Measurements from ENCODE around the gene TSC22D3.

The TSC22D3 gene

DNA sequence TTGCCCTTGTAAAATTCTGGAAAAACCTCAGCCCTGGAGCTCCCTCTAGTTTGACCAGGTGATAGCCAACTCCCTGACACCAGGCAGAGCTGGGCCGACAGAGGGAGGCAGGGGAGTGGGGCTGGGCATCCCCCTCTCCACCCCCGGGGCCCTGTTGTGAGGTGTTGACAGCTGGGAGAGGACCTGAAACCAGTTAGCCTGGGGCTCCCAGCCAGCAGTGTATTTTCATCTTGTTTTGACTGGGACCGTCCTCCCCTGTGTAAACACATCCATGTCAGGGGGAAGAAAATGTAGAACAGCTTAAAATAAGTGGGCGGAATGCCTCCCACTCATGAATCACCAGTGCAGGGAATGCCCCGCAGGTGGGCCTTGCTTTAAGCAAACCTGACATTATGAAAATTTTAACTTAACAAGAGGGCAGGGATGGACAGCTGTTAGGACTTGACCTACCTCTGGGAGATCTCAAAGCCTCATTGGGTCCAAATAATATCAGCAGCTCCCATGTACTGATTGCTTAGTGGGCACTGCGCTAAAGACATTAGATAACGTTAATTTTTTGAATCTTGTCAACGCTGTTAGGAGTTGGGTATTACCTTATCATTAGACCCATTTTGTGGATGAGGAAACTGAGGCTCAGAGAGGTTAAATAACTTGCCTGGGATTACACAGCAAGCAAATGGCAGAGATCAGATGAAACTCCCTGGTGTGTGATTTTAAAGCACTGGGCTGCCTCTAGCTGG lies 45.9 kb downstream of the TSC22D3 start:
- no peak for DNase-seq

DNA sequence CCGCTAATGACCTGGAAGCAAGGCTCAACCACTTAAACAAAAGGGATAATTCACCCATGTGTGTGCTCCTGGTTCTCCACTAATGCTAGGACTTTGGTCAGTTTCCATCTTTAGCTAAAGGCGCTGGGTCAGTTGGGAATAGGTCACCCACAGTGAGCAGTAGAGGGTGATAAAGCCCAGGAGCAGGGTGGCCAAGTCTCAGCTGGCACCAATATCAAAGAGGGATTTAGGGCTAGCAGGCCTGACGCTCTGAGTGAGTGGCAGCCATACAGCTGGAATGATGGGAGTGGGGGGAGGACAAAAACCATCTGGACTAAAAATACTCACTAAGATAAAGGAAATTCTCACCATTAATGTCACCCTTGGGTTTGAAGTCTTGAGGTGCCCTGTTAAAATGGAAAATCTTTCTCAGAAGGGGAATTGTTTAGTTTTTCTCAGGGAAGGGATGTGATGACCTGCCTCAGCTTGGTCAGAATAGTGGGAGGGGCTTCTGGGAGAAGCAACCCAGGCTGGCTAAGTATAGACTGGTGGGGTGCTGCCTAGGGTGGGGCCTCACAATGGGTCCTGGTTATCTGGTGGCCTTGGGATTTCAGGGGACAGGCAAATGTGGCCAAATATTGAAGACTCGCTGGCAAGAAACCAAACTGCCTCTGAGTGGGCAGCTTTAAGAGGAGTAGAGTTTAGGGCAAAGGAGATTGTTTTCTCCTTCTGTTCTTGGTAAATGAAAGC lies 47.1 kb downstream of the TSC22D3 start:
- peak; percentile 63 for DNase-seq

DNA sequence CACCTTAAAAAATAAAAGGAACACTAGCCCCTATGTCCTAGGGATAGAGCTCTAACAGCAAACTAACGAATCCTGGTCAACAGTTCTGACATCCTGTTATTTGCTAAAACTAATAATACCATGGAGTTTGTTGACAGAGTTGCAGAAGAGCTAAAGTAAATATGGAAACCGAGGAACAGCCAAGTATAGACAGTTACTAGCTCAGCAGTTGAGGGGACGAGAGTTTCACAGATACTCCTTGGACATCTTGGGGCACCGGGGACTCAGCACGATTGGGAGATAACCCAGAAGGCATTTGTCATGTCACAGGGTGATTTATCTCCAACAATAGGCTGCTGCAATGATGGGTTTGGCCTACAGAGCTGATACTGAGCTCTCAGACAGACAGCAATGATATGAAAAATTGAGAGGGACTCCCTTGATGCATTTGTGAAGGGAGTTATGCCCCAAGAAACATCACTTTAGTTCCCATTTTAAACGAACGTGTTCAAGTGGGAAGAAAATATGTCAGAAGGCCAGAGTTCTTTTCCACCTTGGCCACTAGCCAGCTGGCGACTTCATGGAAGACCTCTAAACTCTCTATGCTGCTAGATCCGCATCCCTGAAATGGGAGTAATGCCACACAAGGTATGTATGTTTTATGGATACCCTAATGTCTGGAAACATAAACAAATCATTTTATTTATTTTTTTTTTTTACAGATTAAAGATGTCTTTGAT lies 48.6 kb downstream of the TSC22D3 start:
- DNase-seq, result no peak

DNA sequence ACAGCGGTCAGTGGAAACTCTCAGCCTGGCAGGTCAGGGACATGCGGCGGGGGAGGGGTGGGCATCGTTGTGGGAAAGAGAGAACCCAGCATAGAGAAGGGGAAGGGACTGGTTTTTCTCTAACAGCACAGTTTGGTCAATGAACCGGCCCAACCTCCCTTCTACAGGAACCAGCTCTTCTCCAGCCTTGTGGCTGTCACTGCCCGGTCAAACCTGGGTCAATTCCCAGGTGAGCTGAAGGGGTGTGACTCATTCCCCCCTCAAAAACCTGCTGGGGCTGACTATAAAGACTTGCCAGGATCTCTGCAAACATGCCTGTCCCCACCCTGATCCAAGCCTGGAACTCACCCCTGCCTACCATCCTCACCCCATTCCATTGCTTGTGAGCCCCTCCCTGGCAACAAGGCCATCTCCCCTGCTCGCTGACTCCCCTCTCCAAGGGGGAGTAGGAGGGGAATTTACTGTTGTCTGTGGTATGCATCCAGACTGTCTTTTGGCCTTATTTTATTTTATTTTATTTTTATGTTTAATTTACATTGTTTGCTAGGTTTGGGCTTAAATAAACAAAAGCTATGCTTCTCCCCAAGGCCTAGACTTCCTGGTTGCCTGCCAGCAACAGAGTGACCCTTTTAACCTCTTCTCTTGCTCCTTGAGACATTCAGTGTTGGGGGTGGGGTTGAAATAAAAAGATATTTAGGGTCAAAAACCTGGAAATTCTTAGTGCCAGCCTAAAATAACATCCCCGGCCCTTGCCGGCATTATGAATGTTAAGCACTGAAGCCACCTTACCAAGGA lies 49.6 kb downstream of the TSC22D3 start:
- DNase-seq, result no peak

DNA sequence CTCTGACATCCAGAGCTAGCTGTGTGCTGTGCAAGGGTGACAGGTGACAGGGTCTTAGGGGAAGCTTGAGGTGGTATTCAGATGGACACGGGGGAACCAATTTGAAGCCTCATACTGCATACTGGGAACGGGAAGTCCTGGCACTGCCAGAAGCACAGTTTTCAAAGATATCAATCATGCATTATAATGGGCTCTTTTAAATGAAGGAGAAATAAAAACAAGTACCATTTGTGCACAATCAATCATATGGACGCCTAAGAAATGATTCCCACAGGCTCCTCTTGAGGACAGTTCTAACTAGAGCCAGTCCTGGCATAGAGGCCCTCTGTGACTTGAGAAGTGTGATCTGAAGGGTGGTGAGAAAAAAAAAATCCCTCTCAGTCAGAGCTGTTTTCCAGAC lies 50.9 kb downstream of the TSC22D3 start:
- DNase-seq, result no peak

DNA sequence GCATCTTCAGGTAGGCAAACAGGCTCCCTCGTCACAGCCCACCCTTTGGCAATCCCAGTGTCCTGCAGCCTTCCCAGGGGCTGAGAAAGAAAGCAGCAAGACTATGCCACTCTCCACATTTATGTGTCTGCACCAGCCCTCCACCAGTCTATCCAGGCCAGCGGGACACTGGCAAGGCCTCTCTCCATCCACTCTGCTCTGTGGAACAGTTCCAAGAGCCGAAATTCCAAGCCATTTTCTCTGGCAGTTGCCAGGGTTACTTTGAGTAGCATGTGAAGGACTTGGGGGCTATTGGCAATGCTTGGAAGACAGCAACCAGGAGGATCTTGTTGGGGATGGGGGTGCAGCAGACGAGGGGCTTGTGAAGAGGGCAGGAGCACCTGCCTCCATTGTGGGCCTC lies 52.1 kb downstream of the TSC22D3 start:
- DNase-seq, result no peak

DNA sequence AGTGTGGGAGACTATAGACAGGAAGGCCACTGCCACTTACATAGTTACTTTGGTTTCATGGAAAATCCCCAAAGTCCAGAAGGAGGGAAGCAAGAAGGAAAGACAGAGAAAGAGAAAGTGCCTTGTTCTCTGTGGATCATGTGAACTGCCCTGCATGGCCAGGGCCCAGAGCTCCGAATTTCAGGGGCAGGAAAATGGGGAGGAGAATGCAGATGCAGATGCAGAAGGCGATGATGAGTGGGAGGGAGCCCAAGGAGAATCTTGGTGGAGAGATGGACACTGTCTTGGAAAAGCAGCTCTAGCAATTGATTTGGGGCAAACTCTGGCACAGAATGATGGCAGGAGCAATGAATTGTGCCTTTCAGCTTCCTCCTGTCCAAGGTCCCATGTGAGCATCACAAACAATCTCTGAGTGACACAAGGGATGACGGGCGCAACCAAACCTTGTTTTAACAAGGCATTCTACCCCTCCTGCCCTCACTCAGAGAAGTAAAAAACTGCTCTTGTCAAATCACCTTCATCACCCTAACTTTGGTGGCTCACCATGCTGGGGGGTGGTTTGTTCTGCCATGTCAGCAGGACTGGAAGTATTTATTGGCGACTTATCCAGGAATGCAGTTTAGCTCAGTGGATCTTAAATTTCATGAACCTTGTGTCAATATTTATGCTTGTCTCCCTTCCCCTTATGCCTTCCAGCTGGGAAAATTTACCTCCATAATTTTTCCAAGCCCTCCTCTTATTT lies 53.5 kb downstream of the TSC22D3 start:
- no peak for DNase-seq

DNA sequence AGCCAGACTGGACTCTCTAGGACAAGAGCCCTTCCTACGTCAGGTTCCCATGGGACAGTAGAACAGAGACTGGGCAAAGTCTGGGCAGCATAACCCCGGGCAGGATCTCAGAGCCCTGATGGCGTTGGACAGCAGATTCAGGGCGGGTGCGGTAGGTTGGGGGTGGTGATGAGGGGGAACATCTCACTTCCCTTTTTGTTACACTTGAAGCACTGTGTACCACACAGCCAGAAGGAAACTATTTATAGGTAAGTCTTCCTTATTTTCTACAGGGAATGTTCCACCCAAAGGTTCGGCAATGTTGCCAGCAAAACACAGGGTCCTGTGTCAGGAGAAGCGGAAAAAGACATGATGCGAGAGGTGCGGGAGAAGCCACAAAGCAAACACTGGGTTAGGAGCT lies 54.3 kb downstream of the TSC22D3 start:
- DNase-seq, result no peak

DNA sequence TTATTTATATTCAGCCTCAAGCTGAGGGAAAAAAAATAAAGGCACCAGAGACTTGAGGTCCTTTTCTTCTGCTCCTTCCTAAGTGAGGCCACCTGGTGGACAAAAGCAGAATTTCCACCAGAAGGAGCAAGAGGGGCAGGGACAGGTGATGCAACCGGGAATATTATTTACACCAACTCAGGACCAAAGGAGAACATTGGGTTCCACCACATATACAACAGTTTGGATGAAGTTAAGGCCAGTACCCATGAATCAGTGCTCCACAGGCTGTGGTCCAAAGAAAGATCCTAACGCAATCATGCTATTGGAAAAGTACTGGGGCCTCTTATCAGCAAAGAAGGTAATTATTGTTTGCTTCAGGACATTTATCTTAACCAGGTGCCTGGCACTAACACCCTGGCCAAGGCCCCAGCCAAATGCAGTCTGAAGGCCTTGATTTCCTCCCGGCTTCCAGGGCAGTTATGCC lies 57.4 kb downstream of the TSC22D3 start:
- peak; percentile 37 for DNase-seq

DNA sequence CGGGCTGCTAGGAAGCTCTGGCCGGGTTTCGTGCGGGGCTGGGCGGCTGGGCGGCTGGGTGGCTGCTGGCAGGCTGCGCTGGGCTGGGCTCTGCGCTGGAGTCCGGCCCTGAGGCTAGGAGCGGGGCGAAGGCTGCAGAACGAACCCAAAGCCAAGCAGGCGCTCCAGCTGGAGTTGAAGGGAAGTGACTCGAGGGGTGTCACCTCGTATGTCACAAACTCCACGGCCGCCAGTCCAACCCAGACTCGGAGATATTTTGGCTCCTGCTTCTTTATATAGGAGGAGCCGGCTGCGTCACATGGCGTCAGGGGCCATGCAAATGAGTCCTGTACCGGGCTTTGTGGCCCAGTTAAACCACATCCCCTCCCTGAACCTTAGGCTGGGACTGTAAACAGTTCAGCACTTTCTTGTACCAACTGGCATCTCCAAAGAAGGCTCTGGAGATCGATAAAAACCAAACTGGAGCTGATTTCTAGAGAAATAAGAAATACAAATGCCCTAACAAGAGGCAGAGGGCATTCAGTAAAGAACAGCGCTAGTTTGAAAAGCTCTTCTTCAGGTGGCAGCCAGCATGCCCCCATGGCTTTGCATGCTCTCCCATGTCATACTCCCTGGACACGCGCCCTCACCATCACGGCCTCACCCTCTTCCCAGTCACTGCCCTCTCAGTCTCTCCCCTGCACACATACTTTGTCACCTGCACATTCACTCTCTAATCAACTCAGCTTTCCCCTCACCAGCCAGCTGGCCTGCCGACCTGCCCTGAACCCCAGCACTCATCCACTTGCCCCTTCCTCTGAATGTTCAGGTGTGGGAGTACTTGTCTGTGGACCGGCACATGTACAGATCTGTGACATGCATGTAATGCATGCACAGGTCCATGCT lies 58.5 kb downstream of the TSC22D3 start:
- no peak for DNase-seq

DNA sequence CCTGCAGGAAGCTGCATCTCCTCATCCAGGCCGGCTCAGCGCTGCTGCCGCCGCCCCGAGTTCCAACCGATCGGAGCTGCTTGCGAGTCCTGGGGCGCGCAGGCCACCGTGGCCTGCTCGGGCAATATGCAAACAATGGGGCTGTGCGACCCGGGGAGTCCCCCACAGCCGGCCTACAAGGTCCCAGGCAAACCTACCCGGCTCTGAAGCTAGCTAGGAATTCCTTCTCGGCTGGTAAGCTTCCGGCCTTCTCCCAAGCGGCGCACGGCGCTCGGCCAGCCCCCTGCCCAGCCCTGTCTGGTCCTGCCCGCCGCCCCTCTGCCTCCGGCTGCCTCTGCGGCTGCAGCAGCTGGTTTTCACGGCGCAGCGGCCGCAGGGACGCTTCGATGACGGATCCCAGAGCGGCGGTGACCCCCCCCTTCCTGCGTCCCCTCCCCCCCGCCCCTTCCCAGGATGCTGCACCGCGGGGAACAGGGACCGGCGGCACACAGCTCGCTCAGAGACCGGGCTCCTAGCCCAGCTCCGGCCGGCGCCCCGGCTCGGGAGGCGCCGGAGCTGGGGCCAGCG lies 59.4 kb downstream of the TSC22D3 start:
- DNase-seq, result no peak

DNA sequence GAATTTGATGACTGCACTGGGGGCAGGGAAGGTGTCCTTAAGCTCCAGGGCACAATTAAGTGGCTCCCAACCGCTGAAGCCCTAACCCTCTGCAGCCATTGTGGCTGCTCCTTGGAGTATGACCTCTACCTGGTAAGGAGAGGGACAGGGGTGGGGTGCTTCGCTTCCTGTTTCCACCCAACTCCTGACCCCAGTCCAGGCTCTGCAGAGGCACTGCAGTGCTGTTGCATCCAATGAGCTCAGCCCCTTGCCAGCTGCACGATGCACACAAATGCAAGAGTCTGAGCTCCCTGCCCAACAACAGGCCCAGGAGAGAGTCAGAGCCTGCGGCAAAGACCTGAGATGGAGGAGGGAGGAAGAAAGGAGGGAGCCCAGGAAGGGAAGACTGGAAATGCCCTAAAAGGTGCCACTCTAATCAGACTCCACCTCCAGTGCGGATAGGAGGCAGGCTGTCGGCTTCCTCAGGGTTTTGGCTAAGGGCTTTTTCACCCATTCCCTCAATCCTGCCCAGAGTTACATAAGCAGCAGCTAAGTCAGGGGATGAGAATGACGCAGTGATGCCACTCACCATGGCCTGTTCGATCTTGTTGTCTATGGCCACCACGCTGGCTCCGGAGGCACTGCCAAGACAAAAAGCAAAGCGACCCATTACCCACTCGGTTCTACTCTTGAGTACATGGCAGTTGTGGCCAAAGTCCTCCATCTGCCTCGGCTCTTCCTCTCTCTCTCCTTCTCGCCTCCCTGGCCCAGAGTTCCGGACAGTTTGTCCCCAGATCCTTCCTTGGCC lies 60.1 kb downstream of the TSC22D3 start:
- no peak for DNase-seq

DNA sequence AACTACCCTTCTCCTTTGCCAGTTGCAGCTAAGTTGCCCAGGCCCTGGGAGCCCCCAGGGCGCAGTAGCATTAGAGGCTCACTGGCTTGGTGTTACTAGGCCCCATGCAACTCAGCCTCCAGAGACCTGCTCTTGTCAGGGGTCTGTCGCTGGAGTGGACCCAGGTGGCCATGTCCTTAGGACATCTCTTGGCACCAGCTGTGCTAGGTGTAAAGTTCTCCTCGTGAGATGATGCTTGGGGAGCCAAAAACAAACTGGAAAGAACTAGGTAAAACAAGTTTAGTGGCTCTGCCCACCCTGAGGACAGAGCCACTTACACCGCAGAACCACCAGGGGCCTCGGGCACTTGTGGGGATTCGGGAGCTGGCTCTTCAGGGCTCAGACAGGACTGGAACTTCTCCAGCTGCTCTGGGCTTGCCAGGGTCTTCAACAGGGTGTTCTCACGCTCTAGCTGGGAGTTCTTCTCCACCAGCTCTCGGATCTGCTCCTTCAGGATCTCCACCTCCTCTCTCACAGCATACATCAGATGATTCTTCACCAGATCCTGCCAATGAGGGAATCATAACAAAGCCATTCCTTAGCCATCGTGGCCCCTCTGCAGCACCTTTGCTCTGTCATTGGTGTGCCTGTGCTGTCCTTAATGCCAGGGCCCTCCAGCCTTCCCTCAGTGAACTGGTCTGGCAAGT lies 61.2 kb downstream of the TSC22D3 start:
- no peak for DNase-seq

DNA sequence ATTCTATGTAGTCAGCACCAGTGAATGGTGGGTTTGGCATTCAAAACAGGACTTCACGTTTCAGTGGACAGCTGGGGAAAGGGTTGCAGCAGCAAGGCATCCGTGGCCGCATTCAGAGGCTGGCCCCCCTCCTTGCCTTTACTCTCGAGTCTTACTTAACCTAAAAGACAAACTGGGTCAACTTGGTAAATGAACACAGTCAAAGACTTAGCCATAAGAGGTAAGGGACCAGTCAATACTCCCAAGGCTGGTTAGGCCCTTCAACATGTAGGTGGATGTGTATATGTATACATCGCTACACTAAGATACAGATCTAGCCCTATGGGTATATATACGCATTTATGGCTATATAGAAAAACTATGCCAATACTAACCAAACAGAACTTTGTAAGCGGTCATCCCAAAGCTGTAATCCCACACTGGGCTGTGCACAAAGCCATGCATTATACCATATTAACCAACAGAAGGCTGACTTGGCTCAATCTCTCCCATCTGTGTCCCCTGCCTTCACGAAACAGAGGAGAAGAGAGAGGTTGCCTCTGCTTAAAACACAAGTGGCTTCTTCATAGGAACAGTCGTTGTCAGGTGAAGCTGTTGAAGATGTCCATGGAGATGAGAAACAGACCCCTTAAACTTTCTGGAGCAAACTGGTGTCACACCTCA lies 61.9 kb downstream of the TSC22D3 start:
- DNase-seq, result no peak

DNA sequence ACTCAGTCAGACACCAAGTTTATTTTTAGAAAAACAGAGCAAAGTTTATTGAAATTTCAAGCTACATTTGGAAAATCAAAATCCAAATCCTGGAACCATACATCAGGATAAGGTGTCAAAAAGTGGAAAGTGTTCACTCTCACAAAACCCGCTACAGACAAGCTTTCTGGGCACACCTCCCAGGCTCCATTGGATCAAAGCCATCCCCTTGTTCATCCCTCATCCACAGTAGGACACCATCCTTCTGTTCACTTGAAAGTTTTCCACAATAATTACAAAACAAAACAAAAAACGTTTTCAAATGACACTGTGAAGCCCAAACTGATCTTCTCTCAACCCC lies 62.4 kb downstream of the TSC22D3 start:
- DNase-seq, result no peak

DNA sequence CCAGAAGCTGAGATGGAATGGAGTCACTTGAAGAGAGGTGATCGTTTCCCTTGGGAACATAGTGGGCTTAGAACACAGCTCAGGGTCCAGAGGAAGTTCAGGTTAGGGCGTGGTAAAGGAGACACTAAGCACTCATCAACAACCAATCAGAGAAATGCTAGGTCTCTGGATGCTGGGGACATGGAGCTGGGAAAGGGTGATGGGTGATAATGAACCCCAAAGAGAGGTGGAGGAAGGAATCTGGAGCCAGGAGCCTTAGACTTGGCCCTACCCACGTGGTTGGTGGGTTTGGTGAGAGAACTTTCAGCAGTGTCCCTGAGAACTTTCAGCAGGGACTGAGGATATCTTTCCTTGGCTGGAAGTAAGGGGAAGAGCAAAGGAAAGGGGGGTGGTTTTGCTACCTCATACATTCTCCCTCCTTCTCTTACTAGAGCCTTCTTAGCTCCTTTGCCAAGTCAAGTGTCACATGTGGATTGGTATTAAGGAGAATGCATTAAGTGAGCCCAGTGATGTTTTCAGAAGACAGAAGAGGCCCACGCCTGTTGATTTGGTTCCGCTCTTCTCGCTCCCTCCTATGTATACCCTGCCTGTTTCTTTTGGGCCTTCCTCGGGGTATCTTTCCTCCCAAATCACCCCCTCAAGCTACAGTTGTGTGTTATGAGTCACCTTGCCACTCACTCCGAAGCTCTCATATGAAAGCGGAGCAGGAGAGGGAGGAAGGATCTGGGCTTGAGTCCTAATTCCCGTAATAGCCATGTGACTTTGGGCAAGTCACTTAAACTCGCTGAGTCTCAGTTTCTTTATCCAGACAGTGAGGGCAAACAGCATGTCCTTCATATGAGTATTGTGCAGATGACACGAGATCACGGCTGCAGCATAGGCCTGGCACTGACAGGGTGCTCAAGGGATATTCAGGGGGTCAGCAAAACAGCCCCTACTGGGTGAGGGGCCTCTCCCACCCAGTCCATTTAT lies 63.1 kb downstream of the TSC22D3 start:
- DNase-seq, result no peak

DNA sequence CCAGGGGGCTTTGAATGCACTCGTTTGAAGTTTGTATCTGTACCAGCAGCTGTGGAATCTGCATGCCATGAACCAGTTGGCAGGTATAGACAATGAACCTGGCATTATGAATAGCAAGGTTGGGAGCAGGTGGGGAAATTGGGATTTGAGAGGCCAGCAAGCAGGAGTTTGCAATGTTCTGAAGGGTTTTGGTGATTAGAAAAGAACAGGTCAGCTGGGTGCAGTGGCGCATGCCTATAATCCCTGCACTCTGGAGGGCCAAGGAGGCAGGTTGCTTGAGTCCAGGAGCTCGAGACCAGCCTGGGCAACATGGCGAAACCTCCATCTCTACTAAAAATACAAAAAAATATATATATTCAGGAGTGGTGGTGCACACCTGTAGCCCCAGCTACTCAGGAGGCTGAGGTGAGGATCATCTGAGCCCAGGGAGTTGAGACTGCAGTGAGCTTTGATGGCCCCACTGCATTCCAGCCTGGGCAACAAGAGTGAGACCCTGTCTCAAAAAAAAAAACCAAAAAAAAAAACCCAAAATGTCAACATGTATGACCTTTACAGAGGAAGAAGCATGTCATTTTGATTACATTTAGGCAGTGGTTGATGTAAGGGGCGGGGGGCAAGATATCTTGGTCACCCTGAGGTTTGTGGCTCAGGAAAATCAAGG lies 63.9 kb downstream of the TSC22D3 start:
- no peak for DNase-seq

Measured in NCI-H774 (cell line).